22Rv1 (cell line): Measurements from ENCODE around the gene MCF2L.

Experiments
- ZFX ChIP-seq: fragments of 450-650 bp; IDR thresholded peaks from 2 replicates; pipeline ENCODE4 v1.6.1; 2017; ENCODE audit warnings: antibody characterized with exemption, borderline replicate concordance
- TF ChIP-seq, protein P1 (sequence below): fragments of 450-650 bp; IDR thresholded peaks from 2 replicates; pipeline ENCODE4 v1.5.1; 2017; ENCODE audit warnings: mild to moderate bottlenecking

DNA sequence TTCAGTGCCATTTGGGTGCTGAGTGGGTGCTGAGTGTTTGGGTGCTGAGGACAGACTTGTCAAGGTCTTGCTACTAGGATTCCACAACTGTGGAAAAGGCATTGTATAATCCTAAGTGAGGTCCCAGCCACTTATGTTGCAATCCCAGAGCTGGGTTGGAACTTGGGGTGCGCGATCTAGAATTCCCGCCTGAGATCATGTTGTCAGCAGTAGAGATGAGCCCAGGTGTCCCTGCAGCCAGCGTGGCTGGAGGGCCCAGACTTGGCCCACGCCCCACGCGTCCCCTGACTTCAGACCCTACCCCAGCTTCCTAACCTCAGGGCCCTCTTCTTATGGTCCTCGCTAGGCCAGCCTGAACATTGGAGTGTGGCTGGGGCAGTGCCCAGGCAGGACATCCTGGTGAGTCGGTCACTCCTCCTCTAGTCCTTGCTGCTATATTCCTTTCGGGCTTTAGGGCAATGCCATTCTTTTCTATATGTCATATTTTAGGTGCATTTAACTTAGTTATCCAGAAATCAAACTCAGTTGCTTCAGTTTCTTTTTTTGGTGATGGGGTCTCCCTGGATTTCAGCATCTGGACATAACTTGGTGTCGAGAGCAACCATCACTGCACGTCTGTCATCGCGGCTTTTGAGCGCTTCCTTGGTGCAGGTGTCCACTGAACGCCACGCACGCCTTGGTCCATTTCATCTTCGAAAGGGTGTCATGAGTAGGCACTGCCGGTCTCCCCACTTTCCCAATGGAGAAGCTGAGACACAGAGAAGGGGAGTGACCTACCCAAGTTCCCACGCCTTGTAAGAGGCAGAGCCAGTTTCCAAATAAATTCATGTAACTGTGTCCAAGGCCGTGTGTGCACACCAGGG, 90.2 kb downstream of the MCF2L start:
- TF ChIP-seq, protein P1, sequence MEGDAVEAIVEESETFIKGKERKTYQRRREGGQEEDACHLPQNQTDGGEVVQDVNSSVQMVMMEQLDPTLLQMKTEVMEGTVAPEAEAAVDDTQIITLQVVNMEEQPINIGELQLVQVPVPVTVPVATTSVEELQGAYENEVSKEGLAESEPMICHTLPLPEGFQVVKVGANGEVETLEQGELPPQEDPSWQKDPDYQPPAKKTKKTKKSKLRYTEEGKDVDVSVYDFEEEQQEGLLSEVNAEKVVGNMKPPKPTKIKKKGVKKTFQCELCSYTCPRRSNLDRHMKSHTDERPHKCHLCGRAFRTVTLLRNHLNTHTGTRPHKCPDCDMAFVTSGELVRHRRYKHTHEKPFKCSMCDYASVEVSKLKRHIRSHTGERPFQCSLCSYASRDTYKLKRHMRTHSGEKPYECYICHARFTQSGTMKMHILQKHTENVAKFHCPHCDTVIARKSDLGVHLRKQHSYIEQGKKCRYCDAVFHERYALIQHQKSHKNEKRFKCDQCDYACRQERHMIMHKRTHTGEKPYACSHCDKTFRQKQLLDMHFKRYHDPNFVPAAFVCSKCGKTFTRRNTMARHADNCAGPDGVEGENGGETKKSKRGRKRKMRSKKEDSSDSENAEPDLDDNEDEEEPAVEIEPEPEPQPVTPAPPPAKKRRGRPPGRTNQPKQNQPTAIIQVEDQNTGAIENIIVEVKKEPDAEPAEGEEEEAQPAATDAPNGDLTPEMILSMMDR = no peak
- TF ChIP-seq ZFX = no peak
